Liver (tissue), 9 donors: ENCODE measurements around the gene EGLN1. TPM values are rescaled to one million over a fixed set of nuclear protein-coding genes. Genes with fewer than 3 reads are reported as not detected.

Experiments used
- DNase-seq: peaks from one replicate; pipeline ENCODE4 v3.0.0-alpha.2; 2017; ENCODE audit warnings: low spot score
- H3K27ac ChIP-seq, 2 donors: one replicate each; pipeline ENCODE4 v1.7.0; 2013; ENCODE audit warnings: inconsistent platforms in 2 of 2, low read length in 2 of 2, control low read depth in 1 of 2, low read depth in 1 of 2, mild to moderate bottlenecking in 1 of 2
- H3K27me3 ChIP-seq, 4 donors: one replicate each; pipeline versions ENCODE4 v1.6.1 to v1.7.0; 2013; ENCODE audit warnings: low read length in 3 of 4, inconsistent platforms in 1 of 4, mild to moderate bottlenecking in 1 of 4, moderate library complexity in 1 of 4; ENCODE audit not compliant: control insufficient read depth in 4 of 4, insufficient read depth in 4 of 4
- H3K36me3 ChIP-seq, 4 donors: one replicate each; pipeline versions ENCODE4 v1.6.1 to v1.7.0; 2013; ENCODE audit warnings: low read length in 3 of 4, mild to moderate bottlenecking in 3 of 4, low read depth in 1 of 4, moderate library complexity in 1 of 4; ENCODE audit not compliant: control insufficient read depth in 4 of 4, insufficient read depth in 3 of 4
- H3K4me1 ChIP-seq, 4 donors: one replicate each; pipeline versions ENCODE4 v1.6.1 to v1.7.0; 2013; ENCODE audit warnings: low read length in 3 of 4, mild to moderate bottlenecking in 3 of 4, moderate library complexity in 1 of 4; ENCODE audit not compliant: control insufficient read depth in 4 of 4, insufficient read depth in 4 of 4
- H3K4me3 ChIP-seq, 3 donors: one replicate each; pipeline versions ENCODE4 v1.6.1 to v1.7.0; 2013; ENCODE audit warnings: low read length in 3 of 3, control low read depth in 1 of 3, low read depth in 1 of 3, mild to moderate bottlenecking in 1 of 3
- H3K9ac ChIP-seq, 2 donors: one replicate each; pipeline ENCODE4 v1.7.0; 2013; ENCODE audit warnings: low read length in 2 of 2, mild to moderate bottlenecking in 2 of 2, moderate library complexity in 2 of 2, control low read depth in 1 of 2, low read depth in 1 of 2
- H3K9me3 ChIP-seq, 4 donors: one replicate each; pipeline versions ENCODE4 v1.6.1 to v1.7.0; 2013; ENCODE audit warnings: low read length in 3 of 4; ENCODE audit not compliant: control insufficient read depth in 4 of 4
- EGR1 ChIP-seq, 2 donors: IDR thresholded peaks; 2 replicates each; pipeline ENCODE4 v1.6.1; 2016 to 2018; ENCODE audit warnings: antibody characterized with exemption in 2 of 2, low read depth in 2 of 2
- FOXA1 ChIP-seq: IDR thresholded peaks from 2 replicates; pipeline ENCODE4 v1.6.1; 2016; ENCODE audit warnings: antibody characterized with exemption
- GABPA ChIP-seq, 2 donors: IDR thresholded peaks in 1 of 2; conservative IDR thresholded peaks in 1 of 2; 2 replicates each; pipeline ENCODE4 v1.6.1; 2016; ENCODE audit warnings: antibody characterized with exemption in 2 of 2, mild to moderate bottlenecking in 1 of 2, moderate library complexity in 1 of 2
- HNF4A ChIP-seq, 2 donors: conservative IDR thresholded peaks; 2 replicates each; pipeline ENCODE4 v1.6.1; 2016; ENCODE audit warnings: antibody characterized with exemption in 2 of 2, mild to moderate bottlenecking in 2 of 2
- HNF4G ChIP-seq: IDR thresholded peaks from 2 replicates; pipeline ENCODE4 v1.6.1; 2016; ENCODE audit warnings: antibody characterized with exemption
- JUND ChIP-seq, 2 donors: IDR thresholded peaks; 2 replicates each; pipeline ENCODE4 v1.6.1; 2016; ENCODE audit warnings: antibody characterized with exemption in 2 of 2
- RXRA ChIP-seq, 2 donors: IDR thresholded peaks; 2 replicates each; pipeline ENCODE4 v1.6.1; 2017 to 2018; ENCODE audit warnings: antibody characterized with exemption in 2 of 2, mild to moderate bottlenecking in 1 of 2
- SP1 ChIP-seq: IDR thresholded peaks from 2 replicates; pipeline ENCODE4 v1.6.1; 2018; ENCODE audit warnings: antibody characterized with exemption, mild to moderate bottlenecking
- YY1 ChIP-seq: IDR thresholded peaks from 2 replicates; pipeline ENCODE4 v1.6.1; 2016; ENCODE audit warnings: antibody characterized with exemption, mild to moderate bottlenecking
- WGBS: extraction: QIAGEN DNeasy Blood & Tissue Kit; methylation state at CpG from one replicate; pipeline ENCODE4 v1.1.7; 2013; 5-methylcytosine and 5-hydroxymethylcytosine counted together
- polyA plus RNA-seq, 2 donors: library from polyadenylated mRNA; stranded (reverse) in 1 of 2; unstranded in 1 of 2; fragments of 200-250 nt in 1 of 2; fragments of >200 nt in 1 of 2; fragmentation: Nextera tagmentation in 1 of 2; extraction: Ambion mirVana in 1 of 2; gene quantifications; one replicate each; pipeline versions ENCODE4 v1.2.1 to v1.2.3, GENCODE V29; 2013 to 2015
- total RNA-seq, 2 donors: library from RNA; depleted of rRNA; stranded (reverse); fragments of >200 nt; gene quantifications; one replicate each; pipeline ENCODE4 v1.2.3, GENCODE V29; 2014
- TF ChIP-seq, protein P1 (sequence below): IDR thresholded peaks from 2 replicates; pipeline ENCODE4 v1.6.1; 2016; ENCODE audit warnings: antibody characterized with exemption, mild to moderate bottlenecking
- donor health status: healthy.
- donor health status: healthy.
- donor health status: healthy.
- donor health status: healthy.
- donor health status: healthy.

EGLN1 gene
- total and polyA plus RNA-seq, 4 donors = 7.2 to 44.8 (median 22.2) TPM

GRCh38 chr1:231422798-231423309, 767 bp upstream of the EGLN1 start:
- H3K9ac ChIP-seq = peak overlapping the region; percentile 78 to 96
- peaks cover 0 to 33% (median 24%) of the 10 kb centered on the region in 4 donors for H3K4me1 ChIP-seq
- no peaks in the 10 kb centered on the region for H3K36me3 ChIP-seq
- peak overlapping the region; percentile 99 to 100 for H3K27ac ChIP-seq
- no peaks in the 10 kb centered on the region for H3K27me3 ChIP-seq
- TF ChIP-seq HNF4A (conservative IDR thresholded peaks at IDR 0.05) = peak in 1 of 2 donors; percentile 34
- TF ChIP-seq JUND (IDR thresholded peaks at IDR 0.05) = peak in 1 of 2 donors; percentile 62
- TF ChIP-seq SP1 = peak; percentile 53
- no peak for TF ChIP-seq GABPA (IDR thresholded peaks at IDR 0.05 in 1 of 2, conservative IDR thresholded peaks at IDR 0.05 in 1 of 2)
- no peak for TF ChIP-seq HNF4G
- peak; percentile 22 to 54 for TF ChIP-seq EGR1 (IDR thresholded peaks at IDR 0.05; ENCODE audit: low read depth in 2 of 2)
- TF ChIP-seq, protein P1, sequence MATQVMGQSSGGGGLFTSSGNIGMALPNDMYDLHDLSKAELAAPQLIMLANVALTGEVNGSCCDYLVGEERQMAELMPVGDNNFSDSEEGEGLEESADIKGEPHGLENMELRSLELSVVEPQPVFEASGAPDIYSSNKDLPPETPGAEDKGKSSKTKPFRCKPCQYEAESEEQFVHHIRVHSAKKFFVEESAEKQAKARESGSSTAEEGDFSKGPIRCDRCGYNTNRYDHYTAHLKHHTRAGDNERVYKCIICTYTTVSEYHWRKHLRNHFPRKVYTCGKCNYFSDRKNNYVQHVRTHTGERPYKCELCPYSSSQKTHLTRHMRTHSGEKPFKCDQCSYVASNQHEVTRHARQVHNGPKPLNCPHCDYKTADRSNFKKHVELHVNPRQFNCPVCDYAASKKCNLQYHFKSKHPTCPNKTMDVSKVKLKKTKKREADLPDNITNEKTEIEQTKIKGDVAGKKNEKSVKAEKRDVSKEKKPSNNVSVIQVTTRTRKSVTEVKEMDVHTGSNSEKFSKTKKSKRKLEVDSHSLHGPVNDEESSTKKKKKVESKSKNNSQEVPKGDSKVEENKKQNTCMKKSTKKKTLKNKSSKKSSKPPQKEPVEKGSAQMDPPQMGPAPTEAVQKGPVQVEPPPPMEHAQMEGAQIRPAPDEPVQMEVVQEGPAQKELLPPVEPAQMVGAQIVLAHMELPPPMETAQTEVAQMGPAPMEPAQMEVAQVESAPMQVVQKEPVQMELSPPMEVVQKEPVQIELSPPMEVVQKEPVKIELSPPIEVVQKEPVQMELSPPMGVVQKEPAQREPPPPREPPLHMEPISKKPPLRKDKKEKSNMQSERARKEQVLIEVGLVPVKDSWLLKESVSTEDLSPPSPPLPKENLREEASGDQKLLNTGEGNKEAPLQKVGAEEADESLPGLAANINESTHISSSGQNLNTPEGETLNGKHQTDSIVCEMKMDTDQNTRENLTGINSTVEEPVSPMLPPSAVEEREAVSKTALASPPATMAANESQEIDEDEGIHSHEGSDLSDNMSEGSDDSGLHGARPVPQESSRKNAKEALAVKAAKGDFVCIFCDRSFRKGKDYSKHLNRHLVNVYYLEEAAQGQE = no peak
- peak in 1 of 2 donors; percentile 31 for TF ChIP-seq RXRA (IDR thresholded peaks at IDR 0.05)
- 21% methylated on average over 8 of the region's 8 CpGs for WGBS
- H3K4me3 ChIP-seq = peak overlapping the region; percentile 54 to 90 (median 76)
- H3K9me3 ChIP-seq = no peaks in the 10 kb centered on the region
- DNase-seq = no peak

GRCh38 chr1:231421546-231421970, 529 bp downstream of the EGLN1 start:
- peaks cover 0 to 44% (median 32%) of the 10 kb centered on the region in 4 donors for H3K4me1 ChIP-seq
- WGBS = under 1% methylated on average over 53 of the region's 53 CpGs
- no peak for TF ChIP-seq SP1
- no peak for TF ChIP-seq FOXA1
- no peak for TF ChIP-seq JUND (IDR thresholded peaks at IDR 0.05)
- DNase-seq = no peak
- H3K27ac ChIP-seq = peak overlapping the region; percentile 99 to 100
- H3K9ac ChIP-seq = peak overlapping the region in 1 of 2 donors; percentile 99
- H3K36me3 ChIP-seq = no peaks in the 10 kb centered on the region
- no peaks in the 10 kb centered on the region for H3K9me3 ChIP-seq
- H3K4me3 ChIP-seq = peak overlapping the region; percentile 84 to 93 (median 90)
- H3K27me3 ChIP-seq = no peaks in the 10 kb centered on the region

DNA sequence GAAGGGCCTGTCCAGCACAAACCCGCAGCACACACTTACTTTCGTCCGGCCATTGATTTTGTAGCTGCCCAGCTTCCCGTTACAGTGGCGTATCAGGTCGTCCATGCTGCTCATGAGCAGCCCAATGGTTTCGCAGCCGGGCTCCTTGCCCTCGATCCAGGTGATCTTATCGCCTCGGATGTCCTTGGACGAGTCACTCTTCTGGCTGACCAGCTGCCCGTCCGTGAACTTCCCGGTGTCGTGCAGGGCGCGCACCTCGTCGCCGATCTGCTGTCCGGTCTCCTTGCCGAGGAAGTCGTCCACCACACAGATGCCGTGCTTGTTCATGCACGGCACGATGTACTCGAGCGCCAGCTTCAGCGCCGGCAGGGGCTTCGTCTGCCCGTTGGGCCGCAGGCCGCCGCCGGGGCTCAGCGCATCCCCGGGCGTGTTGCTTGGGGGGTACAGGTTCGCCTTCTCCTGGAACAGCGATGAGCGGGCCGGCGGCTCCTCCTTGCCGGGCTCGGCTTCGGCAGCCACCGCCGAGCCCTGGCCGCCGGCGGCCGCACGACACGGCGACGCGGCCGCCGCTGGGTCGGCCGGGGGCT, 1.0 kb downstream of the EGLN1 start:
- H3K27ac ChIP-seq = peak overlapping the region; percentile 99 to 100
- no peaks in the 10 kb centered on the region for H3K36me3 ChIP-seq
- DNase-seq = peak; percentile 68
- H3K9ac ChIP-seq = peak overlapping the region; percentile 92 to 99
- WGBS = under 1% methylated on average over 63 of the region's 63 CpGs
- H3K4me1 ChIP-seq = peaks cover 2 to 46% (median 32%) of the 10 kb centered on the region in 4 donors
- no peaks in the 10 kb centered on the region for H3K9me3 ChIP-seq
- no peaks in the 10 kb centered on the region for H3K27me3 ChIP-seq
- no peak for TF ChIP-seq GABPA (IDR thresholded peaks at IDR 0.05 in 1 of 2, conservative IDR thresholded peaks at IDR 0.05 in 1 of 2)
- peak; percentile 70 for TF ChIP-seq YY1
- TF ChIP-seq HNF4G = no peak
- H3K4me3 ChIP-seq = peak overlapping the region; percentile 84 to 93 (median 90)
